Heart left ventricle (tissue), 16 donors: Measurements from ENCODE around the gene YPEL3. TPM values are rescaled to one million over a fixed set of nuclear protein-coding genes. Genes with fewer than 3 reads are reported as not detected.

Source experiments
- ATAC-seq, 4 donors: fragments of 200-7000 bp; cut with Tn5 transposase; one replicate each; pipeline ENCODE4 v1.9.1; 2020 to 2022; ENCODE audit warnings: moderate library complexity in 4 of 4, mild to moderate bottlenecking in 3 of 4, moderate number of reproducible peaks in 1 of 4
- DNase-seq, 5 donors: peaks; one replicate each; pipeline ENCODE4 v3.0.0-alpha.2; 2020
- H3K27ac ChIP-seq, 12 donors: fragments of 200-600 bp; sonication (generic) in 4 of 12; one replicate each; pipeline versions ENCODE4 v1.5.0 to v1.8.0; 2016 to 2022; ENCODE audit warnings: mild to moderate bottlenecking in 2 of 12
- H3K27me3 ChIP-seq, 9 donors: fragments of 200-600 bp; sonication (generic) in 2 of 9; one replicate each; pipeline versions ENCODE4 v1.5.1 to v1.8.0; 2016 to 2022; ENCODE audit warnings: mild to moderate bottlenecking in 3 of 9
- H3K36me3 ChIP-seq, 9 donors: fragments of 200-600 bp; sonication (generic) in 2 of 9; one replicate each; pipeline versions ENCODE4 v1.5.0 to v1.8.0; 2018 to 2022; ENCODE audit warnings: mild to moderate bottlenecking in 2 of 9
- H3K4me1 ChIP-seq, 12 donors: fragments of 200-600 bp; sonication (generic) in 4 of 12; one replicate each; pipeline versions ENCODE4 v1.5.0 to v1.8.0; 2016 to 2022; ENCODE audit warnings: mild to moderate bottlenecking in 3 of 12
- H3K4me3 ChIP-seq, 12 donors: fragments of 200-600 bp; sonication (generic) in 4 of 12; one replicate each; pipeline versions ENCODE4 v1.5.0 to v1.8.0; 2017 to 2022; ENCODE audit warnings: mild to moderate bottlenecking in 9 of 12, moderate library complexity in 4 of 12
- H3K9me3 ChIP-seq, 12 donors: fragments of 200-600 bp; sonication (generic) in 4 of 12; one replicate each; pipeline versions ENCODE4 v1.5.0 to v1.8.0; 2016 to 2022; ENCODE audit warnings: mild to moderate bottlenecking in 1 of 12
- POLR2A ChIP-seq, 2 donors: fragments of 450-650 bp; IDR thresholded peaks; one replicate each; pipeline ENCODE4 v1.6.1; 2017; ENCODE audit warnings: antibody characterized with exemption in 2 of 2, mild to moderate bottlenecking in 2 of 2, moderate library complexity in 2 of 2
- WGBS, 4 donors: extraction: QIAGEN DNeasy Blood & Tissue Kit in 2 of 4; methylation state at CpG; one replicate each; pipeline versions ENCODE4 v1.1.5 to v1.1.7; 2013 to 2018; 5-methylcytosine and 5-hydroxymethylcytosine counted together
- intact Hi-C, 10 donors: fragments of 100-400 bp; cut with DNase I; formaldehyde crosslinking; loops; one replicate each; pipeline versions ENCODE4 v1.11.1 to v1.14.2; 2022
- polyA plus RNA-seq, 2 donors: library from polyadenylated mRNA; stranded (reverse); fragments of 200-250 nt; gene quantifications; one replicate each; pipeline ENCODE4 v1.2.3, GENCODE V29; 2013
- total RNA-seq, 9 donors: library from RNA; depleted of rRNA in 2 of 9; stranded (reverse); fragments of >200 nt in 2 of 9; fragmentation: NEBNext Ultra II Directional in 3 of 9; extraction: Animal tissue kit (Norgen Biotek cat#: 25700) in 3 of 9; gene quantifications; one replicate each; pipeline versions ENCODE4 v1.1.0 to v1.2.4, GENCODE V29; 2016 to 2023
- TF ChIP-seq, protein P1 (sequence below), 12 donors: fragments of 200-600 bp; sonication (generic) in 4 of 12; IDR thresholded peaks; one replicate each; pipeline versions ENCODE4 v1.5.0 to v1.8.0; 2018 to 2022; ENCODE audit warnings: antibody characterized with exemption in 12 of 12, mild to moderate bottlenecking in 5 of 12
- donor health status: ischemic (EF 13 %, LVEDD 7.1; RV severe dilation, severe dysfunction).
- donor health status: healthy with polysubstance abuse.
- donor health status: DM: no; HTN: yes; CAD: no.
- donor health status: DM: no; HTN: no; CAD: no.
- donor health status: ischemic (EF 25% LVEDD 6.9; RV normal size, moderate dysfunction).
- donor health status: ischemic (EF 25% LVEDD 5.7; RV mildly dilated, moderate dysfunction).
- donor health status: healthy.
- donor health status: DM: yes; HTN: yes; CAD: no.
- donor health status: ischemic (EF 35%, LVEDD 5.7; RV mildly dilated, moderate dysfunction).
- donor health status: nonischemic (EF 11% LVEDD 7.7; RV severe dilation, severe dysfunction).
- donor health status: DM: yes; HTN: yes; CAD: no.
- donor health status: PGD.
- donor health status: ischemic (EF 29% LVEDD 5.4; RV normal size, mild dysfunction).
- donor health status: nonischemic (EF 23%, LVEDD 6.1; RV moderate dilation, normal function).

The YPEL3 gene
- total and polyA plus RNA-seq, 11 donors = 34.8 to 248 (median 50.3) TPM

GRCh38 chr16:30094541-30095165 lies 1.4 kb downstream of the YPEL3 start:
- no peak for TF ChIP-seq POLR2A (IDR thresholded peaks at IDR 0.05)
- TF ChIP-seq, protein P1, sequence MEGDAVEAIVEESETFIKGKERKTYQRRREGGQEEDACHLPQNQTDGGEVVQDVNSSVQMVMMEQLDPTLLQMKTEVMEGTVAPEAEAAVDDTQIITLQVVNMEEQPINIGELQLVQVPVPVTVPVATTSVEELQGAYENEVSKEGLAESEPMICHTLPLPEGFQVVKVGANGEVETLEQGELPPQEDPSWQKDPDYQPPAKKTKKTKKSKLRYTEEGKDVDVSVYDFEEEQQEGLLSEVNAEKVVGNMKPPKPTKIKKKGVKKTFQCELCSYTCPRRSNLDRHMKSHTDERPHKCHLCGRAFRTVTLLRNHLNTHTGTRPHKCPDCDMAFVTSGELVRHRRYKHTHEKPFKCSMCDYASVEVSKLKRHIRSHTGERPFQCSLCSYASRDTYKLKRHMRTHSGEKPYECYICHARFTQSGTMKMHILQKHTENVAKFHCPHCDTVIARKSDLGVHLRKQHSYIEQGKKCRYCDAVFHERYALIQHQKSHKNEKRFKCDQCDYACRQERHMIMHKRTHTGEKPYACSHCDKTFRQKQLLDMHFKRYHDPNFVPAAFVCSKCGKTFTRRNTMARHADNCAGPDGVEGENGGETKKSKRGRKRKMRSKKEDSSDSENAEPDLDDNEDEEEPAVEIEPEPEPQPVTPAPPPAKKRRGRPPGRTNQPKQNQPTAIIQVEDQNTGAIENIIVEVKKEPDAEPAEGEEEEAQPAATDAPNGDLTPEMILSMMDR (IDR thresholded peaks at IDR 0.05) = no peak
- ATAC-seq (no peak), DNase-seq (peak in 2 of 5 donors; percentile 49 to 66)
- Histone ChIP-seq H3K4me1 (peaks cover 4 to 62% (median 42%) of the 10 kb centered on the region in 12 donors), H3K27ac (peak overlapping the region; percentile 82 to 98 (median 94)), H3K36me3 (peaks cover 0 to 25% (median 14%) of the 10 kb centered on the region in 9 donors), H3K4me3 (peak overlapping the region; percentile 28 to 96 (median 77)), H3K27me3 (no peaks in the 10 kb centered on the region), H3K9me3 (peaks cover 0 to 31% (median 12%) of the 10 kb centered on the region in 12 donors)
- intact Hi-C loops = loop anchor here in 6 of 10 donors (2.0 to 10.0 kb wide), 6 partner anchors 28 to 320 kb away; partner anchors contain the start of genes ZNF771 (in 2 of the 6), CD2BP2 (in 1 of the 6), MAPK3 (in 1 of the 6) and TLCD3B (in 1 of the 6)
- WGBS, 4 donors = 68 to 83% (median 77%) methylated on average over 9 to 11 of the region's 11 CpGs

DNA sequence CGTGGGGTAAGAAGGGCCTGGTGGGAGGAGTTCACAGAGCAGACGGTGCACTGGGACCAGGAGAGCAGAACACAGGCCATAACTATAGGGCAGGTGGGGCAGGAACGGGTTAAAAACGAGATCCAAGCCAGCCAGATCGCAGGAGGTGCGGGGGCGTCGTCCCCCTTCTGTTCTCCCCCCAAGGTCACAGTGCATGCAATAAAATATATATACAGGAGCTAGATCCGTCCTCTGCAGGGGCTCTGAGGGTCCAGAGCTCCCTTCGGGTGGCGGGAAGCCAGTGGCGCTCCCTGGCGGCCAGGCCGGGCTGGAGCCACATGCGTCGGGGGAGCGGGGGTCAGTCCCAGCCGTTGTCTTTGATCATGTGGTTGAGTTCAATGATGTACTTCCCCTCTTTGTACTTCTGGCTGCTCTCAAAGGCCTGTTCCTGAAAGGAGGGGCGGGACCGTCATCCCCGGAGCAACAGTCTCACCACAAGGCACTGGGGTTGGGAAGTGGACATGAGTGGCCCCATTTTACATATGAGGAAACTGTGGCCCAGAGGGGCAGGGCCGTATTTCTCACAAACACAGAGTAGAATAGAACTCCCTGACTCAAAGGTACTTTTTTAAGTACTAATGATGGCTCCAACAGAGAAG lies 3.5 kb downstream of the YPEL3 start:
- no peaks in the 10 kb centered on the region for H3K27me3 ChIP-seq
- H3K36me3 ChIP-seq = peaks cover 0 to 25% (median 14%) of the 10 kb centered on the region in 9 donors
- intact Hi-C loops = loop anchor here in 5 of 10 donors (1.0 to 10.0 kb wide), 6 partner anchors 27 to 322 kb away; partner anchors contain the start of genes ZNF771 (in 2 of the 5), ALDOA (in 1 of the 5), CD2BP2 (in 1 of the 5) and TLCD3B (in 1 of the 5)
- H3K4me1 ChIP-seq = peaks cover 4 to 65% (median 42%) of the 10 kb centered on the region in 12 donors
- H3K9me3 ChIP-seq = peaks cover 0 to 11% (median 8%) of the 10 kb centered on the region in 12 donors
- 5 to 9% (median 6%) methylated on average over 22 of the region's 22 CpGs for WGBS, 4 donors
- peak; percentile 58 to 82 (median 64) for ATAC-seq
- H3K4me3 ChIP-seq = peak overlapping the region in 11 of 12 donors; percentile 41 to 66 (median 57)
- DNase-seq = peak; percentile 84 to 90 (median 87)
- H3K27ac ChIP-seq = peak overlapping the region; percentile 34 to 95 (median 88)
- no peak for TF ChIP-seq POLR2A (IDR thresholded peaks at IDR 0.05)
- TF ChIP-seq, protein P1 (IDR thresholded peaks at IDR 0.05) = peak; percentile 44 to 84 (median 64)

DNA sequence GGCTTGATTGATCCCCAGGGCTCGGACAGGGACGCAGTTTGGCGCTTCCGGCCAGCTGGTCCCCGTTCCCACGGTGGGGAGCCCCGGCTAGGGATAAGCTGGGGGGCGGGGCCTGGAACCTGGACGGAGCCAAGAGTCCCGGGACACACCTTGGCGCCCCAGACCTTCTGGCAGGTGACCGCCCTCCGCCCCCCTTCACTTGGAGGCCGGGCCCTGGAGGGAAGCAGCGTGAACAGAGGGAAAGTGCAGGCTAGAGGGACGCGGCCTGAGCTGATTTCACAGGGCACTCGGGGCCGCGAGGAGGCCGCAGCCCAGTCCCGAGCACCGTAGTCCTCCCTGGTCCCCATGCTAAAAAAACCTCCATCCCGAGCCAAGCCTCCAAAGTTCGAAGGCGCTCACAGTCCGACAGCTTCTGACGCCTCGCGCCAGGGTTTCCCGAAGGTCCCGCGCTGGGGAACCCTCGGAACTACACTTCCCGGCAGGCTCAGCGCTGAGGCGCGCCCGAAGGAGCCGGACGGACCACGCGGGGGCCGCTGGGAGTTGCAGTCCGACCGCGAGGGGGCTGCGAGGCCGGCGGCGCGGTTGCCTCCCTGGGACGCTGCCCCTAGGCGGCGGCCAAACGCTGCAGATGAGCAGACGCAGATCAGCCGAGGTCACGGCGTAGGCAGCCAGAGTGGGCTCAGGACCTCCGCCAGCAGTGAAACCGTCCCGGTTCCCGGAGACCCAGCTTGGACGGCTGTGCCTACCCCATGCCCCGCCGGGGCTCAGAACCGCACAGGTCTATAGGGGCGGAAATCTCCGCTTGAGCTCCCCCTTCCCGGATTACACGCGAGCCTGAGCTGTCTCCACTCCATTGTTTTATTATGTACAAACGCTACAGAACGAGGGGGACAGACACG lies 4.3 kb downstream of the YPEL3 start, which contains the start of gene TBX6:
Gene TBX6 (minus strand): TSS at position 451 of the 899 bp plus-strand sequence. CDS start 731 bp downstream, outside the sequence.
- TF ChIP-seq, protein P1 (IDR thresholded peaks at IDR 0.05) = peak; percentile 63 to 95 (median 72)
- peak in 1 of 2 donors; percentile 51 for TF ChIP-seq POLR2A (IDR thresholded peaks at IDR 0.05)
- ATAC-seq (peak; percentile 83 to 91 (median 90)), DNase-seq (peak; percentile 94 to 98 (median 95))
- intact Hi-C loops = loop anchor here in 5 of 10 donors (1.0 to 10.0 kb wide), 7 partner anchors 15 to 323 kb away; partner anchors contain the start of genes ZNF771 (in 2 of the 5), ALDOA (in 1 of the 5), CD2BP2 (in 1 of the 5) and TLCD3B (in 1 of the 5)
- Histone ChIP-seq H3K4me1 (peaks cover 4 to 69% (median 41%) of the 10 kb centered on the region in 12 donors), H3K36me3 (peaks cover 0 to 25% (median 14%) of the 10 kb centered on the region in 9 donors), H3K27ac (peak within 1 kb of the TSS; percentile 34 to 95 (median 88)), H3K27me3 (no peaks in the 10 kb centered on the region), H3K4me3 (peak within 1 kb of the TSS; percentile 24 to 66 (median 56)), H3K9me3 (peaks cover 0 to 4% (median under 1%) of the 10 kb centered on the region in 12 donors)
- 1 to 2% (median 1%) methylated on average over 39 to 76 of the region's 76 CpGs for WGBS, 4 donors
